CD4-positive, alpha-beta T cell treated with Interleukin-4 for 1 hour (primary cell): Measurements from ENCODE around the gene GET4.
"Not testable (repeated sequence)": the region's sequence is repeated elsewhere in the genome, so short reads cannot be mapped to it uniquely, and the experiment has no call there.

Source experiments
- DNase-seq, 2 donors: peaks; one replicate each; pipeline ENCODE4 v3.0.0-alpha.2; 2020 to 2022

Gene GET4

DNA sequence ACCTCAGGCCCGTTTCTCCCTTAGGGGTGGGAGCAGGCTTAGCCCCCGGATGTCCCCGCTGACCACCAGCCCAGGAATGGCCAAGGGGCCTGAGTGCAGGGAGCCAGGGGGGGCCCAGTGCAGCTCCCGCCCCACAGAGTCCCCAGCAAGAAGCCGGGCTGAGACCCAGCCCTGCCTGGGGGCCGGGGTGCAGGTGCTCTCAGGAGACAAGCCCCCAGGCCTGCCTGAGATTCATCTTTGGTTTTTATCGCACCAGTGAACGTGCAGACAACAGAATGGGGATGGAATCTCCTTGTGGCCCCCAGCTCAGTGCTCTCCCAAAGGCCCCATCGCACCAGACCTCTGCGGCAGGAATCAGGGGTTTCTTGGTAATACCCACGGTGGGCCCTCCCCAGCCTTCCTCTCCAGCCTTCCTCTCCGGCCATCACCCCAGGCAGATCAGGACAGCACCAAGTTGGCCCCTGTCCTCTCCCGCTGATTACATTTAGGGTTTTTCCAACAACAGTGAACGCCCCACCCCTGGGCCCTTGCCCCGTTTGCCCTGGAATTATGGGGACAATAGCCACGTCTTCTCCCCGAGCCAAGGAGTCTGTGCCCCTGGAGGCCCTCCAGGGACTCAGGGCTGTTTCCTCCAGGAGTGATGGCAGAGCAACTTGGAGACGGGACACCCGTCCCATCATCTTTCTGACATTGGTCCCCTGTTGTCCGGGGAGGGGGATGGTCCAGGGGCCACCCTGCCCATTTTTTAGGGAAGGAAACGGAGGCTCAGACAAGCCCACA is 55.7 kb downstream of the GET4 start:
- DNase-seq = no peak

GRCh38 chr7:932651-932975 is 56.3 kb downstream of the GET4 start:
- DNase-seq = no peak

GRCh38 chr7:934469-935163 is 58.3 kb downstream of the GET4 start:
- no peak for DNase-seq

- no peak for DNase-seq
Measured at GRCh38 chr7:935164-935873, 59.0 kb downstream of the GET4 start.

DNA sequence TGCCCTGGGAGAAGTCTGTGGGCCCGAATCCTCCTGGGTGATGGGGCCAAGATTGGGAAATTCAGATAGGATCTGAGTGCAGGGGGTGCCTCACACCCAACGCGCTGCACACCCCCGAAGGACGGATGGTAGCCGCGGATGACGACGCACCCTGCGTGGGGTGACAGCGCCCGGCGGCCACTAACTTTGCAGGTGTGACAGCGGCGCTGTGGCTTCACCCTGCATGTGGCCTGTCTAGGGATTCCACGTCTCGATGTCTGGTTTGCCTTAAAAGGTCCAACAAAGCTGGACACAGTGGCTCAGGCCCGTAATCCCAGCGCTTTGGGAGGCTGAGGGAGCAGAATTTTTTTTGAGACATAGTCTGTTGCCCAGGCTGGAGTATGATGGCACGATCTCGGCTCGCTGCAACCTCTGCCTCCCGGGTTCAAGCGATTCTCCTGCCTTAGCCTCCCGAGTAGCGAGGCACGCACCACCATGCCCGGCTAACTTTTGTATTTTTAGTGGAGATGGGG is 59.6 kb downstream of the GET4 start:
- DNase-seq = no peak

- DNase-seq = no peak
Measured at GRCh38 chr7:936386-937054, 60.2 kb downstream of the GET4 start.

- no peak for DNase-seq
Measured at GRCh38 chr7:937856-938484, 61.6 kb downstream of the GET4 start.

- no peak for DNase-seq
Measured at GRCh38 chr7:938546-939185, 62.3 kb downstream of the GET4 start.

GRCh38 chr7:939843-940242 is 63.5 kb downstream of the GET4 start:
- no peak for DNase-seq

- DNase-seq = no peak
Measured at GRCh38 chr7:940599-941408, 64.5 kb downstream of the GET4 start.

- DNase-seq = not testable (repeated sequence)
Measured at GRCh38 chr7:943793-944192, 67.4 kb downstream of the GET4 start.

DNA sequence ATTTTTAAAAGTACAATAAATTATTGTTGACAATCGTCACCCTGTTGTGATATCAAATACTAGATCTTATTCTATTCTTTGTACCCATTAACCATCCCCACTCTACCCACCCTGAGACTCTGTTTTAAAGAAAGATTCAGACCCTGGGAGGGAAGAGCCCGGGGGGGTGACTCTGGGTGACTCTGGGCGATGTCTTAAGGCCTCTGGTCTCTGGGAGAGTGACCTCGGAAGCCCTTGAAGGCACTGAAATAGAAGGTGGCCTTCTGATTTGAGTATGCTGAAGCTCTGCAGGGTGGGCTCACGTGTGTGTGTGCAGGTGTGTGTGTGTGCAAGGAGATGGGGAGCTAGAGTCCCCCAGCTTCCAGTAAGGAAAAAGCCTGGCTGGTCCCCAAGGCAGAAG is 68.4 kb downstream of the GET4 start:
- DNase-seq = no peak

GRCh38 chr7:945147-945555 is 68.8 kb downstream of the GET4 start:
- DNase-seq = no peak

GRCh38 chr7:945556-946255 is 69.4 kb downstream of the GET4 start:
- no peak for DNase-seq
